Lower lobe of right lung (tissue), 1 donor: ENCODE results near the gene GAGE12E. TPM values are rescaled to one million over a fixed set of nuclear protein-coding genes. Genes with fewer than 3 reads are reported as not detected.

Experiments
- total RNA-seq: library from RNA; stranded (reverse); fragmentation: NEBNext Ultra II Directional; extraction: Animal tissue kit (Norgen Biotek cat#: 25700); gene quantifications from one replicate; pipeline ENCODE4 v1.2.1, GENCODE V29; 2021
- donor health status: DM: no; HTN: yes; CAD: no; lungs with severe emphysema.

The GAGE12E gene
- total RNA-seq, 1 donor from 2014 or later, result not detected

Other genes with a start within 250 kb of the GAGE12E start
- gene GAGE10, start 247.6 kb upstream of the GAGE12E start, total RNA-seq, result not detected
- not detected for gene GAGE12J, start 229.3 kb upstream of the GAGE12E start, total RNA-seq
- not detected for gene GAGE13, start 219.7 kb upstream of the GAGE12E start, total RNA-seq
- gene GAGE12C, start 19.1 kb upstream of the GAGE12E start, total RNA-seq, result not detected
- gene GAGE12D, start 9.6 kb upstream of the GAGE12E start, total RNA-seq, result not detected
- not detected for gene GAGE12F, start 9.6 kb downstream of the GAGE12E start, total RNA-seq
- not detected for gene GAGE12G, start 19.1 kb downstream of the GAGE12E start, total RNA-seq
- not detected for gene GAGE12H, start 28.7 kb downstream of the GAGE12E start, total RNA-seq
- not detected for gene GAGE2A, start 38.2 kb downstream of the GAGE12E start, total RNA-seq
- not detected for gene GAGE1, start 47.7 kb downstream of the GAGE12E start, total RNA-seq
- gene PAGE1, start 144.7 kb downstream of the GAGE12E start, total RNA-seq, result not detected